ENCODE data around the gene VILL. TPM values are rescaled to one million over a fixed set of nuclear protein-coding genes. Genes with fewer than 3 reads are reported as not detected.

Gene VILL
- total RNA-seq, 1 donor from 2014 or later = 16.7 TPM

- Mint-ChIP-seq H3K27ac (no peak overlapping the region), H3K4me3 (no peak overlapping the region), H3K36me3 (peaks cover 1% of the 10 kb centered on the region), H3K4me1 (peaks cover 31% of the 10 kb centered on the region), H3K9me3 (no peaks in the 10 kb centered on the region), H3K27me3 (ENCODE audit: low read depth) (peaks cover 4% of the 10 kb centered on the region)
- no peak for DNase-seq (ENCODE audit: low spot score in 2 of 2, unreplicated experiment in 2 of 2)
- no peak for TF ChIP-seq CTCF (IDR thresholded peaks at IDR 0.05; ENCODE audit: unreplicated experiment)
These were observed 5.4 kb downstream of the VILL start for GRCh38 chr3:37995652-37996641.

- TF ChIP-seq CTCF (IDR thresholded peaks at IDR 0.05; ENCODE audit: unreplicated experiment) = peak; percentile 95
- peak; percentile 43 to 83 for DNase-seq (ENCODE audit: low spot score in 2 of 2, unreplicated experiment in 2 of 2)
- no peaks in the 10 kb centered on the region for H3K9me3 Mint-ChIP-seq
- no peak overlapping the region for H3K4me3 Mint-ChIP-seq
- H3K27ac Mint-ChIP-seq = peak overlapping the region; percentile 14
- H3K27me3 Mint-ChIP-seq (ENCODE audit: low read depth) = peaks cover 4% of the 10 kb centered on the region
- H3K4me1 Mint-ChIP-seq = peaks cover 31% of the 10 kb centered on the region
- peaks cover 1% of the 10 kb centered on the region for H3K36me3 Mint-ChIP-seq
These were observed 6.3 kb downstream of the VILL start for GRCh38 chr3:37996785-37997301.

GRCh38 chr3:37997342-37997741 lies 6.8 kb downstream of the VILL start:
- peaks cover 1% of the 10 kb centered on the region for H3K36me3 Mint-ChIP-seq
- no peaks in the 10 kb centered on the region for H3K9me3 Mint-ChIP-seq
- peaks cover 31% of the 10 kb centered on the region for H3K4me1 Mint-ChIP-seq
- H3K27me3 Mint-ChIP-seq (ENCODE audit: low read depth) = peaks cover under 1% of the 10 kb centered on the region
- peak in 1 of 2 experiments; percentile 6 for DNase-seq (ENCODE audit: low spot score in 2 of 2, unreplicated experiment in 2 of 2)
- TF ChIP-seq CTCF (IDR thresholded peaks at IDR 0.05; ENCODE audit: unreplicated experiment) = no peak
- no peak overlapping the region for H3K27ac Mint-ChIP-seq
- H3K4me3 Mint-ChIP-seq = no peak overlapping the region

GRCh38 chr3:37997791-37998370 lies 7.3 kb downstream of the VILL start:
- Mint-ChIP-seq H3K4me1 (peaks cover 31% of the 10 kb centered on the region), H3K27ac (peak overlapping the region; percentile 80), H3K36me3 (peaks cover 1% of the 10 kb centered on the region), H3K9me3 (no peaks in the 10 kb centered on the region), H3K4me3 (peak overlapping the region; percentile 60), H3K27me3 (ENCODE audit: low read depth) (no peaks in the 10 kb centered on the region)
- TF ChIP-seq CTCF (IDR thresholded peaks at IDR 0.05; ENCODE audit: unreplicated experiment) = no peak
- peak in 1 of 2 experiments; percentile 11 for DNase-seq (ENCODE audit: low spot score in 2 of 2, unreplicated experiment in 2 of 2)

GRCh38 chr3:37999836-38000235 lies 9.2 kb downstream of the VILL start:
- Mint-ChIP-seq H3K27me3 (ENCODE audit: low read depth) (no peaks in the 10 kb centered on the region), H3K4me3 (no peak overlapping the region), H3K9me3 (no peaks in the 10 kb centered on the region), H3K36me3 (peaks cover 1% of the 10 kb centered on the region), H3K27ac (no peak overlapping the region), H3K4me1 (peaks cover 20% of the 10 kb centered on the region)
- no peak for TF ChIP-seq CTCF (IDR thresholded peaks at IDR 0.05; ENCODE audit: unreplicated experiment)
- DNase-seq (ENCODE audit: low spot score in 2 of 2, unreplicated experiment in 2 of 2) = no peak

All from mesothelial cell of epicardium (in vitro differentiated cells).